ENCODE data around the gene LGALS3BP.
A peak's percentile ranks its signal among the peaks of the same experiment; 100 is the strongest.

Gene LGALS3BP, protein sequence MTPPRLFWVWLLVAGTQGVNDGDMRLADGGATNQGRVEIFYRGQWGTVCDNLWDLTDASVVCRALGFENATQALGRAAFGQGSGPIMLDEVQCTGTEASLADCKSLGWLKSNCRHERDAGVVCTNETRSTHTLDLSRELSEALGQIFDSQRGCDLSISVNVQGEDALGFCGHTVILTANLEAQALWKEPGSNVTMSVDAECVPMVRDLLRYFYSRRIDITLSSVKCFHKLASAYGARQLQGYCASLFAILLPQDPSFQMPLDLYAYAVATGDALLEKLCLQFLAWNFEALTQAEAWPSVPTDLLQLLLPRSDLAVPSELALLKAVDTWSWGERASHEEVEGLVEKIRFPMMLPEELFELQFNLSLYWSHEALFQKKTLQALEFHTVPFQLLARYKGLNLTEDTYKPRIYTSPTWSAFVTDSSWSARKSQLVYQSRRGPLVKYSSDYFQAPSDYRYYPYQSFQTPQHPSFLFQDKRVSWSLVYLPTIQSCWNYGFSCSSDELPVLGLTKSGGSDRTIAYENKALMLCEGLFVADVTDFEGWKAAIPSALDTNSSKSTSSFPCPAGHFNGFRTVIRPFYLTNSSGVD

DNA sequence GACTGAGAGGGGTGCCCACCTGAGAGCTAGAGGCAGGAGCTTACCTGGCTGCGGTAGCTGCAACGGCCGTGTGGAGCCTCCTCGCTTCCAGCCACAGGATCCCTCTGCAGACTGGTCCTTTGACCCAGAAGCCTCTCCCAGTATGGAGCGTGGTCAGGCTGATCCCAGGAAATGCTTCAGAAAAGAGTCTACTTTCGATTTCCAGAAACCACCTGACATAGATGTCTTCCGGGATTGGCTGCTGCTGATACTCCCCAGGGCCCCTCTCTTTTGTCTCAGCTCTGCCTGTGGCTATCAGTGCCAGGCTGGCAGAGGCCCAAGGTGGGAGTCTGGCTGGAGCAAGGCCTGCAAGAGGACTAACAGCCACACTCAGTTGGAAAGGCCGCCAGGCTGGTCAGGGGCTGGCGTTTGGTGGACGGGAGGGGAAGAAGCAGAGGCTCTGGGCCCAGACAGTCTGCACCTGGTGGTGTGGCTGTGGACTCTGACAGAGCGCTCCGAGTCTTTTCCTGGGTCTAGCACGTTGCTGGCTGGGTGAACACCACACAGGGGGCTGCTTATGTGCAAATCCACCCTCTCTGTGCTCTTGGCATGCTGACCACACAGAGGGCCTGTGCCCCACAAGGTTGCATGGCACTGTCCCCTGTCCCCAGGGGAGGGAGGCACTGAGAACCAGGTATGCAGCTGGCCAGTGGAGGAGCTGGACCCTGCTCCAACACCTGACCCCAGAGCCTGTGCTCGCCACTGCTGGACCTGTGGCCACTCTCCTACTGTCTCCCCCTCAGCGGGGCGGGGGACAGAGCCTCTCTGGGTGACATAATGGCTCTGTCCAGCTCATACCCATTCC lies at the start of gene LGALS3BP:
Gene LGALS3BP (minus strand): TSS at position 144 of the 844 bp plus-strand sequence. CDS start 2,732 bp downstream, outside the sequence.
- H3K27ac ChIP-seq (ENCODE audit: low read length), result no peak within 1 kb of the TSS
- no peaks in the 10 kb centered on the region for H3K36me3 ChIP-seq (ENCODE audit: control insufficient read depth, insufficient read depth, low read length)
- H3K9me3 ChIP-seq (ENCODE audit: control insufficient read depth, insufficient read depth, low read length), result no peaks in the 10 kb centered on the region
- WGBS (ENCODE audit: insufficient coverage, insufficient read length), result no CpG with 5 or more reads among the region's 16 CpGs
- H3K4me1 ChIP-seq (ENCODE audit: control insufficient read depth, insufficient read depth, low read length), result 0 out of 2 replicates have a peak, but pooled peaks cover 2% of the 10 kb centered on the region
- no peak for DNase-seq (ENCODE audit: low read depth, low spot score)
- H3K4me3 ChIP-seq (ENCODE audit: low read length), result no peak within 1 kb of the TSS
- no peaks in the 10 kb centered on the region for H3K27me3 ChIP-seq (ENCODE audit: control insufficient read depth, insufficient read depth, low read length)

DNA sequence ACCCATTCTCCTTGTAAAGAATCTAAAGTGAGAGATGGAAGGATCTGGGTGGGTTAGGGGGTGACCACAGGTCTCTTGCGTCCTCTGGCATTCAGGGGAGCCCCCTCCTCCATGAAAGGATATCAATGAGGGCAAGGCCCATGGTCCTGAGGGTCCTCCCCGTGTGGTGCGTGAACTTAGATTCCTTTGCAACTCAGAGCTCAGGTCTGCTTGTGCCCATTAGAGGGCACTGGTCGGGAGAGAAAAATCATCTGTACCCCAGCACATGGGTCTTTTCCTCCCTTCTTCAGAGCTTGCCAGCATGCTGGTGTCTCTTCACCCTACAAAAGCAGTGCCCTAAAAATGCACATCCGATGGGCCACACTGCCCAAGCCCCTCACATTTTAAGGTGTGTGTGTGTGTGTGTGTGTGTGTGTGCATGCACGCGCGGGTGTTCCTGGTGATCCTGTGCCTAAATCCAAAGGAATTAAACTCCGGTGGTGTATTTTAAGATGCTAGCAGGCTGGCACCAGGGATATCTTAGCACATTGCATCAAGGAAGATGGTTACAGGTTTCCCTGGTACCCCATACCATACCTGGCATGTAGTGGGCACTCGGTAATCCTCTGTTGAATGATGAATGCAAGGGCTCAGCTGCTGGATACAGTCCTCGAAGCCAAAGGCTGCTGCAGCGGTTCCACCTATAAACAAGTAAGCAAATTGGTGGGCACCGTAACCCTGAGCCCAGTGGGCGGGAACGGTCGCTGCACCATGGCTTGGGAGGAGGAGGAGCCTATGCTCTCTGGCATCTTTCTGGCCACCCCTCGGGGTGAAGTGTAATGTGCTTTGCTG lies 49.0 kb upstream of the LGALS3BP start:
- Histone ChIP-seq H3K9me3 (ENCODE audit: control insufficient read depth, insufficient read depth, low read length) (no peaks in the 10 kb centered on the region), H3K4me1 (ENCODE audit: control insufficient read depth, insufficient read depth, low read length) (no peaks in the 10 kb centered on the region), H3K27ac (ENCODE audit: low read length) (no peak overlapping the region)

DNA sequence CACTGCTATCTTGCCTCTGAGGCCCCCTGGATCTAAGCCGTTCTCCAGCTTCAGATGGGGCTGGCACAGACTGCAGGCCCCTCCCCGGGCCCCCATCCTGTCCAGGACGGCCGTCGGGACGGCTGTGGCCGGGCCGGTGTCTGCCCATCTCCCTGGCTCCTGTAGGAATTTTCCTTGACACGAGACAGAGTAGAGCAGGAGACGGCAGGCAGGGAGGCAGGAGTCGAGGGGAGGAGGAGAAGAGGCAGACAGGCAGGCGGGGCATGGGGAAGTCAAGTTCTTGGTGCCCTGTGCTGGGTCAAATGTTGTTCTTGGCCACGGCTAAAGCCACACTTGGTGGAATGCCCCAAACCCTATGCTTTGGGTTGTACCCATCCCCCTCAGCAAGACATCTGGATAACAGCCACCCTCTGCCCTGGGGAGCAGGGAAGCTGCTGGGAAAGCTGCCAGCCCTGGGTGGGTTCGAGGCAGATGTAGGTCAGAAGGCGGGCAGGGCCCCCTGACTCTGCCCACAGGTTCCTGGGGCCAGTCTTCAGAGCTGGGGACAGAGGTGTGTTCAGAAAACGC lies 48.3 kb upstream of the LGALS3BP start:
- WGBS (ENCODE audit: insufficient coverage, insufficient read length), result no CpG with 5 or more reads among the region's 16 CpGs
- Histone ChIP-seq H3K4me1 (ENCODE audit: control insufficient read depth, insufficient read depth, low read length) (no peaks in the 10 kb centered on the region), H3K27ac (ENCODE audit: low read length) (no peak overlapping the region)

More for the DNA sequence above, 49.0 kb upstream of the LGALS3BP start:
- no peak for DNase-seq (ENCODE audit: low read depth, low spot score)
- no CpG with 5 or more reads among the region's 17 CpGs for WGBS (ENCODE audit: insufficient coverage, insufficient read length)
- no peaks in the 10 kb centered on the region for H3K36me3 ChIP-seq (ENCODE audit: control insufficient read depth, insufficient read depth, low read length)
- H3K27me3 ChIP-seq (ENCODE audit: control insufficient read depth, insufficient read depth, low read length), result peaks cover 20% of the 10 kb centered on the region; the same call in 1 of the 2 replicates
- H3K4me3 ChIP-seq (ENCODE audit: low read length), result no peak overlapping the region

DNA sequence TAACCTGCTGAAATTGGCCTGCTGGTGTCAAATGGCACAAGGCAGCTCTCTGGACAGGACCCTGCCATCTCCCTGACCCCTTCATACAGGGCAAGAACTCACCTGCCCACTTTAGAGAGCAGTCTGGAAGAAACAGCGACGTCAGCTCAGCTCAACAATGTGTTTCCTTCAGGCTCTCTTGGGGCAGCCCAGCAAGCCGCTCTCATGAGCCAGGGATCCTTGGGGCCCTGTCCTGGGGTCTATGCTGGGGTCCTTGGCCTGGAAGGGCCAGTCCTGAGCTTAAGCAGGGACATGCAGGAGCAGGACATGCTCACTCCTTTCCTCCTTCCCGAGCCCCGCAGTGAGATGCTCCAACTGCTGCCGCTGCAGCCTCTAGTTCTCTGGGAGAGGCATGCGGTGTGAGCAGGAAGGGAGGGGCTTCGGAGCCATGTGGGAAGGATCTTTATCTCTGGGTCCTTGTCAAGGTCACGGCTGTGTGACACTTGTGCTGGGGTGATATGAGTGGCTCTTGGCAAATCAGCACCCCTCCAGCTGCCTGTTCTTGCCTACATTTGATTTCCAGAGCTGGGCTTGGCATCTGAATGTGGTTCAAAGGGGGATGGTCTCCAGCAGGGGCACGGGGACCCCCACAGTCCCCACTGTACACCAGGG lies 47.7 kb upstream of the LGALS3BP start:
- no CpG with 5 or more reads among the region's 10 CpGs for WGBS (ENCODE audit: insufficient coverage, insufficient read length)

More for the DNA sequence above, 48.3 kb upstream of the LGALS3BP start:
- H3K4me3 ChIP-seq (ENCODE audit: low read length), result no peak overlapping the region
- H3K27me3 ChIP-seq (ENCODE audit: control insufficient read depth, insufficient read depth, low read length), result peaks cover 27% of the 10 kb centered on the region
- H3K36me3 ChIP-seq (ENCODE audit: control insufficient read depth, insufficient read depth, low read length), result no peaks in the 10 kb centered on the region
- H3K9me3 ChIP-seq (ENCODE audit: control insufficient read depth, insufficient read depth, low read length), result no peaks in the 10 kb centered on the region
- no peak for DNase-seq (ENCODE audit: low read depth, low spot score)

DNA sequence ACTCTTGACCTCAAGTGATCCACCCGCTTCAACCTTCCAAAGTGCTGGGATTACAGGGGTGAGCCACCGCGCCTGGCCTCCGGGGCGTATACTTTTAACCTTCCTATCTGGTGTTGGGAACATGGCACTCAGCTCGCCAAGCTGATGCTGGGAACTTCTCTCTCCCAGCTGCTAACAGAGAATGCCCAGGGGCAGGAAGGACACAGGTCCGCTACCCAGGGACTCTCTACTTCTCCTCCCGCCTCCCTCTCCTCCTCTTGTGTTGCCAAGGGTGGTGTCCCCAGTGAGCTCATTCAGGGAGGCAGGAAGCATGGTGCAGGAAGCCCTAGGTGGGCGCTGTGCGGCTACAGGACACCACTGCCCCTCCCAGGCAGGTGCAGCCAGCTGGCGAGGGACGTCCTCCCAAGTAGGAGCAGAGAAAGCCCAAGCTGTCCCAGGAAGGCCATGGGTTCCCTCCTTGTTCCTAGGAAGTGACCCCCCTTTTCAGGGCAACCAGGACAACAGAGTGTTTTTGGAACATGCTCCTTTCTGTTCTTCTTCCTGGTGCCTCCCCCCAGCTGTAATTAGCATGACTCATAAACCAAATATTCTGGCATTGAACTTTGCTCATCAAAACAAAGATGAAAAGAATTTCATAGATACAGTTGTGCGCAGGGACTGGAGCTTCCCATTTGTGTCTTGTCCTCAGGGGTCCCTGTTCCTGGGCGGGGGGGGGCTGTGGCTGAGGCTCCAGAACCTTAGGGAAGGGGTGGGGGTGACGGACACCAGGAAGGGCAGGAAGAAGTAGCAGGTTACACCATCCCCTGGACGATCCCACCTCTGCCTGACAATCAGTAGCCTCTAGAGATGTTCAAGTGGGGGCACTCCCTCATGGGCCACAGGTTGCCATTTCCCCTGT lies 46.9 kb upstream of the LGALS3BP start:
- no peaks in the 10 kb centered on the region for H3K9me3 ChIP-seq (ENCODE audit: control insufficient read depth, insufficient read depth, low read length)
- DNase-seq (ENCODE audit: low read depth, low spot score), result no peak
- H3K36me3 ChIP-seq (ENCODE audit: control insufficient read depth, insufficient read depth, low read length), result no peaks in the 10 kb centered on the region
- H3K4me3 ChIP-seq (ENCODE audit: low read length), result no peak overlapping the region
- peaks cover 36% of the 10 kb centered on the region for H3K27me3 ChIP-seq (ENCODE audit: control insufficient read depth, insufficient read depth, low read length)
- WGBS (ENCODE audit: insufficient coverage, insufficient read length), result no CpG with 5 or more reads among the region's 16 CpGs
- no peak overlapping the region for H3K27ac ChIP-seq (ENCODE audit: low read length)
- H3K4me1 ChIP-seq (ENCODE audit: control insufficient read depth, insufficient read depth, low read length), result no peaks in the 10 kb centered on the region

More for the DNA sequence above, 47.7 kb upstream of the LGALS3BP start:
- peaks cover 33% of the 10 kb centered on the region for H3K27me3 ChIP-seq (ENCODE audit: control insufficient read depth, insufficient read depth, low read length)
- DNase-seq (ENCODE audit: low read depth, low spot score), result no peak
- no peaks in the 10 kb centered on the region for H3K36me3 ChIP-seq (ENCODE audit: control insufficient read depth, insufficient read depth, low read length)
- no peaks in the 10 kb centered on the region for H3K9me3 ChIP-seq (ENCODE audit: control insufficient read depth, insufficient read depth, low read length)
- no peak overlapping the region for H3K4me3 ChIP-seq (ENCODE audit: low read length)
- no peak overlapping the region for H3K27ac ChIP-seq (ENCODE audit: low read length)
- no peaks in the 10 kb centered on the region for H3K4me1 ChIP-seq (ENCODE audit: control insufficient read depth, insufficient read depth, low read length)

DNA sequence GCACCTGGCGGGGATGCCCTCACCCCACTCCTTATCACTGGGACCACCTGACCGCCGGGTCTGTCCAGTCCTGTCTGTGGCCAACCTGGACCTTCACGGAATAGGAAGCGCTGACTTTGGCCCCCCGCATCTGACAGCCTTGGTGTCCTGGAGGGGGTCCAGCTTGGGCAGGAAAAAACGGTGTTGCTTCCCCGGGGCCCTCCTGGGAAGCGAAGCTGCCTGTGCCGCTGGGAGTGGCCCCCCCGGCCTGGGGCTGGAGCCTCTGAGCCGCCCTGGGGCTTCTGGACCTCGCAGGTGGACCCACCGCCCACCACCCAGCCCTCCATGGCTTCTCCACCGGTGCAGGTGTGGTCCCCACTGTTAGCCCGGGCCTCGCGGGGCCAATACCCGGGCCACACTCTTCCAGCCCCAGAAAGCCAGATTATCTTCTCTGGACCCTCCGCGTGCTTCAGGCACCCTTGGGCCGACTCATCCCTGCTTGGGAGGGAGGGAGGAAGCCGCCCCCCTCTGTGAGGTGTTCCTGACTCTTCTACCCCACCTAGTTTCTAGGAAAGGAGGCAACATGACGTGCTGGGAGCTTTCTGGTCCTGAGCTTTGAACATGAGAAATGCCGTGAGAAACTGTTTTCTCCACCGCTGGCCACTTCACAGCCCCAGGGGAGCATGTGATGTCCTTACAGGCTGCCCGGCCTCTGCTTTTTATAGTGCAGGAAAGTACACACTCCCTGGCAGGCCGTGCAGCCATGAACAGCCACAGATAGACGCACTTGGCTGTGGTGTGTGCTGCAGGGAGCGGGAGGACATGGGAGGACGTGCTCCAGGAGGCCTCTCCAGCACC lies 45.4 kb upstream of the LGALS3BP start:
- Histone ChIP-seq H3K27ac (ENCODE audit: low read length) (no peak overlapping the region), H3K4me3 (ENCODE audit: low read length) (no peak overlapping the region; the same call in 1 of the 2 replicates), H3K4me1 (ENCODE audit: control insufficient read depth, insufficient read depth, low read length) (no peaks in the 10 kb centered on the region), H3K9me3 (ENCODE audit: control insufficient read depth, insufficient read depth, low read length) (no peaks in the 10 kb centered on the region), H3K27me3 (ENCODE audit: control insufficient read depth, insufficient read depth, low read length) (peaks cover 38% of the 10 kb centered on the region), H3K36me3 (ENCODE audit: control insufficient read depth, insufficient read depth, low read length) (no peaks in the 10 kb centered on the region)
- no peak for DNase-seq (ENCODE audit: low read depth, low spot score)
- WGBS (ENCODE audit: insufficient coverage, insufficient read length), result no CpG with 5 or more reads among the region's 31 CpGs

DNA sequence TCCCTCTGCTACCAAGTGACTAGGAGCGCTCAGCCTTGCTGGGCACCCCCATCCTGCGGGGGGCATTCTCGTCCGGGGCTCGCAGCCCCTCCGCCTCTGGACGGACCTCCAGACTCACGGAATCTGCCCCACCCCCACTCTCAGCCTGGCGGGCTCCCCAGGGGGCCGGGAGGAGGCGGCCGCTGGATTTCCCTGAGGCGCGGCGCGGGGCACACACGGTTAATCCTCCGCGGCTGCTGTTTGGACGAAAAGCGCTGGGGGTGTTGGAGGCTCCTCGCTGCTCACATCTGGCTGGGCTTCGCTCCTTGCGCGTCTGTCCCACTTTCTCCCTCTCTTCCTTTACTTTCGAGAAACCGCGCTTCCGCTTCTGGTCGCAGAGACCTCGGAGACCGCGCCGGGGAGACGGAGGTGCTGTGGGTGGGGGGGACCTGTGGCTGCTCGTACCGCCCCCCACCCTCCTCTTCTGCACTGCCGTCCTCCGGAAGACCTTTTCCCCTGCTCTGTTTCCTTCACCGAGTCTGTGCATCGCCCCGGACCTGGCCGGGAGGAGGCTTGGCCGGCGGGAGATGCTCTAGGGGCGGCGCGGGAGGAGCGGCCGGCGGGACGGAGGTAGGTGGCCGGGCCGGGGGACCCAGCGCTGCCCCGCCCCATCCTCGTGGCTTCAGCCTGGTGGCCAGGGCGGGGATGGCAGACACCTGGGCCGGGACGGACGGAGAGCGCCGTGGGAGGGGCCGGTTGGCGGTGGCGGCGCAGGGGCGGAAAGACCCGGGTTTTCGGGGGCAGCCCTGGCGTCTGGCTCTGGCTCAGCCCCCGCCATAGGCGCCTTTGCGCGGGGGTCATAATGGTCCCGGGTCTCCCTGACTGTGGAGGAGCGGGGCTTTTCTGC lies 44.4 kb upstream of the LGALS3BP start, which contains the start of gene C1QTNF1:
Gene C1QTNF1 (plus strand): TSS at position 284 of the 886 bp plus-strand sequence. CDS start 19,800 bp downstream, outside the sequence.
- no CpG with 5 or more reads among the region's 77 CpGs for WGBS (ENCODE audit: insufficient coverage, insufficient read length)
- H3K4me1 ChIP-seq (ENCODE audit: control insufficient read depth, insufficient read depth, low read length), result no peaks in the 10 kb centered on the region
- DNase-seq (ENCODE audit: low read depth, low spot score), result no peak
- H3K9me3 ChIP-seq (ENCODE audit: control insufficient read depth, insufficient read depth, low read length), result no peaks in the 10 kb centered on the region
- H3K27ac ChIP-seq (ENCODE audit: low read length), result no peak within 1 kb of the TSS
- H3K36me3 ChIP-seq (ENCODE audit: control insufficient read depth, insufficient read depth, low read length), result no peaks in the 10 kb centered on the region
- peaks cover 38% of the 10 kb centered on the region for H3K27me3 ChIP-seq (ENCODE audit: control insufficient read depth, insufficient read depth, low read length)
- H3K4me3 ChIP-seq (ENCODE audit: low read length), result peak within 1 kb of the TSS; percentile 61; the same call in 1 of the 2 replicates

Data from iPS DF 6.9 (cell line).